HepG2 (cell line): ENCODE data around the gene CDHR5. TPM values are rescaled to one million over a fixed set of nuclear protein-coding genes. Genes with fewer than 3 reads are reported as not detected.
A peak's percentile ranks its signal among the peaks of the same experiment; 100 is the strongest.

Experiments
- DPF2 ChIP-seq: sonication (generic); formaldehyde crosslinking; IDR thresholded peaks from 2 replicates; pipeline ENCODE4 v1.4.0; 2020; ENCODE audit warnings: mild to moderate bottlenecking, low read depth, missing genetic modification reagents, borderline replicate concordance
- ELF4 ChIP-seq: sonication (generic); formaldehyde crosslinking; IDR thresholded peaks from 2 replicates; pipeline ENCODE4 v1.5.0; 2020; ENCODE audit warnings: missing genetic modification reagents, mild to moderate bottlenecking, moderate library complexity, borderline replicate concordance
- ETV5 ChIP-seq: IDR thresholded peaks from 2 replicates; pipeline ENCODE4 v1.6.1; 2018; ENCODE audit warnings: missing biosample characterization, missing genetic modification reagents, inconsistent platforms, borderline replicate concordance
- HNF1A ChIP-seq, 2 experiments: sonication (generic) in 1 of 2; formaldehyde crosslinking in 1 of 2; IDR thresholded peaks; 2 replicates each; pipeline versions ENCODE4 v1.4.0 to v1.6.1; 2016 to 2020; ENCODE audit warnings: borderline replicate concordance in 1 of 2, low read depth in 1 of 2, mild to moderate bottlenecking in 1 of 2, missing genetic modification reagents in 1 of 2
- IKZF1 ChIP-seq: fragments of 450-650 bp; IDR thresholded peaks from 2 replicates; pipeline ENCODE4 v1.7.1; 2016
- MXD3 ChIP-seq: IDR thresholded peaks from 2 replicates; pipeline ENCODE4 v1.6.1; 2016; ENCODE audit warnings: mild to moderate bottlenecking, missing biosample characterization, missing genetic modification reagents
- UBTF ChIP-seq: sonication (generic); formaldehyde crosslinking; IDR thresholded peaks from 2 replicates; pipeline ENCODE4 v1.4.0; 2020; ENCODE audit warnings: mild to moderate bottlenecking, missing genetic modification reagents
- ZFP82 ChIP-seq: sonication (generic); formaldehyde crosslinking; IDR thresholded peaks from 2 replicates; pipeline ENCODE4 v1.5.1; 2020; ENCODE audit warnings: mild to moderate bottlenecking, missing genetic modification reagents, borderline replicate concordance
- ZFYVE20 ChIP-seq: sonication (generic); formaldehyde crosslinking; IDR thresholded peaks from 2 replicates; pipeline ENCODE4 v1.8.0; 2023; ENCODE audit warnings: low read depth, mild to moderate bottlenecking, moderate library complexity, missing genetic modification reagents, borderline replicate concordance
- ZHX2 ChIP-seq, 2 experiments: sonication (generic) in 1 of 2; formaldehyde crosslinking in 1 of 2; IDR thresholded peaks; 2 replicates each; pipeline versions ENCODE4 v1.6.1 to v1.9.0; 2014 to 2022; ENCODE audit warnings: antibody characterized with exemption in 1 of 2, borderline replicate concordance in 1 of 2, inconsistent platforms in 1 of 2, low read depth in 1 of 2, missing genetic modification reagents in 1 of 2
- ZNF275 ChIP-seq: sonication (generic); formaldehyde crosslinking; IDR thresholded peaks from 2 replicates; pipeline ENCODE4 v1.8.0; 2022; ENCODE audit warnings: missing genetic modification reagents, mild to moderate bottlenecking, inconsistent platforms, borderline replicate concordance
- ZNF331 ChIP-seq: sonication (generic); formaldehyde crosslinking; IDR thresholded peaks from 2 replicates; pipeline ENCODE4 v1.4.0; 2020; ENCODE audit warnings: missing genetic modification reagents
- polyA plus RNA-seq, 8 experiments: library from polyadenylated mRNA; depleted of rRNA in 3 of 8; stranded (reverse) in 7 of 8; unstranded in 1 of 8; fragments of >200 nt; fragmentation: Illumina TruSeq in 4 of 8; extraction: Trizol in 4 of 8; gene quantifications; 2 replicates each; pipeline versions ENCODE4 v1.2.1 to v1.2.3, GENCODE V29; 2011 to 2016; ENCODE audit warnings: low read depth in 4 of 8, missing spikeins in 1 of 8, mixed read lengths in 1 of 8; ENCODE audit not compliant: insufficient read depth in 1 of 8
- total RNA-seq, 5 experiments: library from RNA; depleted of rRNA; stranded (reverse); fragments of >200 nt; fragmentation: Illumina TruSeq; extraction: Trizol; gene quantifications; 2 replicates each; pipeline ENCODE4 v1.2.3, GENCODE V29; 2016; ENCODE audit warnings: low read depth in 1 of 5

CDHR5 gene
- total and polyA plus RNA-seq, 2 of the 13 experiments (the other 11 are each of a cell fraction or from before 2014, with no cell fraction given) = 0.46 to 0.71 TPM

GRCh38 chr11:569158-569885 lies 55.4 kb downstream of the CDHR5 start (continued):
- TF ChIP-seq HNF1A (IDR thresholded peaks at IDR 0.05; ENCODE audit: low read depth) (no peak), HNF1A (CRISPR knock-in tag; IDR thresholded peaks at IDR 0.05; ENCODE audit: borderline replicate concordance) (0 out of 2 replicates have a peak, but pooled peaks have one; percentile 34), ZFYVE20 (CRISPR knock-in tag) (no peak), ZFP82 (CRISPR knock-in tag) (no peak), ZHX2 (IDR thresholded peaks at IDR 0.05; ENCODE audit: low read depth) (no peak), ZHX2 (CRISPR knock-in tag; IDR thresholded peaks at IDR 0.05; ENCODE audit: borderline replicate concordance) (no peak), IKZF1 (no peak), ZNF275 (CRISPR knock-in tag) (no peak), DPF2 (CRISPR knock-in tag) (no peak), UBTF (CRISPR knock-in tag) (peak; percentile 74), ETV5 (peak; percentile 14; the same call in 1 of the 2 replicates), MXD3 (CRISPR knock-in tag) (no peak; the same call in 1 of the 2 replicates), ELF4 (CRISPR knock-in tag) (no peak), ZNF331 (CRISPR knock-in tag) (no peak)
